Erythroblast (primary cell): ENCODE measurements around the gene TMEM260.

Experiments
- GATA1 ChIP-seq: IDR thresholded peaks from 2 replicates; pipeline ENCODE4 v1.6.1; 2011; ENCODE audit warnings: low read depth, mild to moderate bottlenecking, control low read depth, low read length, moderate library complexity
- POLR2A ChIP-seq: IDR thresholded peaks from 2 replicates; pipeline ENCODE4 v1.6.1; 2011; ENCODE audit warnings: mild to moderate bottlenecking, low read length

DNA sequence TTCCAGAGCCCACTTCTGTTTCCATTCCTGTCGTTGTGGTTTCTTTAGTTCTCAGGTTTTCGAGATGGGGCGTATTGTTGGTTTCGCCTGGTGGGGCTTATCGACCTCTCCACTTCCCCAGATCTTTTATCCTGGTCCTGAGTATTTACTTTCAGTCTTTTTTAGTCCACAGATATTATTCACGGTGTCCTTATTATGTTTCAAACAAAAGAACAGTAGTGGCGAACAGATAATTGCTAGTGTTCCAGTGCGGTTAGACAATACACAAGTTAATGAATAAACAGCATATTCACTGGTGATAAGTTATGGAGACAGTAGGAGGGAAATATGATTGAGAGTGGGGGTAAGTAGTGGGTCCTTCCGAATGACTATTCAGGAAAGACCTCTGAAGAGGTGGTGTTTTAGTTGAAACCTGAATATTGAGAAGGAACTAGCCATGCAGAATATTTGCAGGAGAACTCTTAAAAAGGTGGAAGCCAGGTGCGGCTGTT lies 668 bp downstream of the TMEM260 start:
- TF ChIP-seq POLR2A (no peak), GATA1 (no peak)
